Stomach (tissue), 4 donors: ENCODE results near the gene PRCP.

Source experiments
- EP300 ChIP-seq: sonication (generic); formaldehyde crosslinking; IDR thresholded peaks from one replicate; pipeline ENCODE4 v1.6.1; 2017; ENCODE audit warnings: antibody characterized with exemption
- POLR2A ChIP-seq, 4 donors: fragments of 450-650 bp; IDR thresholded peaks; one replicate each; pipeline ENCODE4 v1.6.1; 2016; ENCODE audit warnings: antibody characterized with exemption in 4 of 4, control low read depth in 2 of 4, mild to moderate bottlenecking in 1 of 4, moderate library complexity in 1 of 4
- POLR2AphosphoS5 ChIP-seq, 3 donors: sonication (generic); formaldehyde crosslinking; IDR thresholded peaks; one replicate each; pipeline ENCODE4 v1.6.1; 2016; ENCODE audit warnings: antibody characterized with exemption in 3 of 3

- TF ChIP-seq EP300 (no peak), POLR2AphosphoS5 (IDR thresholded peaks at IDR 0.05) (no peak), POLR2A (IDR thresholded peaks at IDR 0.05) (no peak)
Observed at GRCh38 chr11:82862379-82862778, 37.9 kb downstream of the PRCP start.
